ENCODE measurements around the gene MMAB. TPM values are rescaled to one million over a fixed set of nuclear protein-coding genes. Genes with fewer than 3 reads are reported as not detected.

Gene MMAB
- total RNA-seq, 1 donor from 2014 or later = 48.1 TPM

- TF ChIP-seq, protein P1, sequence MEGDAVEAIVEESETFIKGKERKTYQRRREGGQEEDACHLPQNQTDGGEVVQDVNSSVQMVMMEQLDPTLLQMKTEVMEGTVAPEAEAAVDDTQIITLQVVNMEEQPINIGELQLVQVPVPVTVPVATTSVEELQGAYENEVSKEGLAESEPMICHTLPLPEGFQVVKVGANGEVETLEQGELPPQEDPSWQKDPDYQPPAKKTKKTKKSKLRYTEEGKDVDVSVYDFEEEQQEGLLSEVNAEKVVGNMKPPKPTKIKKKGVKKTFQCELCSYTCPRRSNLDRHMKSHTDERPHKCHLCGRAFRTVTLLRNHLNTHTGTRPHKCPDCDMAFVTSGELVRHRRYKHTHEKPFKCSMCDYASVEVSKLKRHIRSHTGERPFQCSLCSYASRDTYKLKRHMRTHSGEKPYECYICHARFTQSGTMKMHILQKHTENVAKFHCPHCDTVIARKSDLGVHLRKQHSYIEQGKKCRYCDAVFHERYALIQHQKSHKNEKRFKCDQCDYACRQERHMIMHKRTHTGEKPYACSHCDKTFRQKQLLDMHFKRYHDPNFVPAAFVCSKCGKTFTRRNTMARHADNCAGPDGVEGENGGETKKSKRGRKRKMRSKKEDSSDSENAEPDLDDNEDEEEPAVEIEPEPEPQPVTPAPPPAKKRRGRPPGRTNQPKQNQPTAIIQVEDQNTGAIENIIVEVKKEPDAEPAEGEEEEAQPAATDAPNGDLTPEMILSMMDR (IDR thresholded peaks at IDR 0.05; ENCODE audit: insufficient read depth, low read length, poor library complexity, severe bottlenecking) = no peak
- Histone ChIP-seq H3K27me3 (ENCODE audit: control insufficient read depth, insufficient read depth, low read length) (no peaks in the 10 kb centered on the region), H3K36me3 (ENCODE audit: control insufficient read depth, insufficient read depth, low read length) (no peaks in the 10 kb centered on the region), H3K4me3 (ENCODE audit: low read depth, low read length) (no peak overlapping the region)
- no peak for DNase-seq (ENCODE audit: low read depth)
These were observed 63.1 kb downstream of the MMAB start for GRCh38 chr12:109510196-109510595.

- no peak for DNase-seq (ENCODE audit: low read depth)
- Histone ChIP-seq H3K36me3 (ENCODE audit: control insufficient read depth, insufficient read depth, low read length) (peaks cover 3% of the 10 kb centered on the region), H3K27me3 (ENCODE audit: control insufficient read depth, insufficient read depth, low read length) (no peaks in the 10 kb centered on the region), H3K4me3 (ENCODE audit: low read depth, low read length) (no peak overlapping the region)
- TF ChIP-seq, protein P1 (IDR thresholded peaks at IDR 0.05; ENCODE audit: insufficient read depth, low read length, poor library complexity, severe bottlenecking) = no peak
These were observed 69.2 kb downstream of the MMAB start for GRCh38 chr12:109504068-109504467.

Other genes starting within 250 kb of the MMAB start
- gene MYO1H, start 225.6 kb downstream of the MMAB start, total RNA-seq = not detected in 2 replicates
- 37.9 and 52.1 TPM in 2 replicates for gene KCTD10, start 96.2 kb downstream of the MMAB start, total RNA-seq
- gene UBE3B, start 95.9 kb downstream of the MMAB start, total RNA-seq = 34.8 and 38.3 TPM in 2 replicates
- gene MVK, start 290 bp upstream of the MMAB start, total RNA-seq = 25.4 and 30.8 TPM in 2 replicates
- 0.58 and 1.1 TPM in 2 replicates for gene FAM222A, start 140.3 kb upstream of the MMAB start, total RNA-seq

Data from kidney epithelial cell (primary cell).